Left hindlimb (tissue), 1 donor: Measurements from ENCODE around the gene HEXIM1.
A peak's percentile ranks its signal among the peaks of the same experiment; 100 is the strongest.

ENCODE experiments used
- DNase-seq: peaks from one replicate; pipeline ENCODE4 v3.0.0-alpha.2; 2018

HEXIM1 gene

DNA sequence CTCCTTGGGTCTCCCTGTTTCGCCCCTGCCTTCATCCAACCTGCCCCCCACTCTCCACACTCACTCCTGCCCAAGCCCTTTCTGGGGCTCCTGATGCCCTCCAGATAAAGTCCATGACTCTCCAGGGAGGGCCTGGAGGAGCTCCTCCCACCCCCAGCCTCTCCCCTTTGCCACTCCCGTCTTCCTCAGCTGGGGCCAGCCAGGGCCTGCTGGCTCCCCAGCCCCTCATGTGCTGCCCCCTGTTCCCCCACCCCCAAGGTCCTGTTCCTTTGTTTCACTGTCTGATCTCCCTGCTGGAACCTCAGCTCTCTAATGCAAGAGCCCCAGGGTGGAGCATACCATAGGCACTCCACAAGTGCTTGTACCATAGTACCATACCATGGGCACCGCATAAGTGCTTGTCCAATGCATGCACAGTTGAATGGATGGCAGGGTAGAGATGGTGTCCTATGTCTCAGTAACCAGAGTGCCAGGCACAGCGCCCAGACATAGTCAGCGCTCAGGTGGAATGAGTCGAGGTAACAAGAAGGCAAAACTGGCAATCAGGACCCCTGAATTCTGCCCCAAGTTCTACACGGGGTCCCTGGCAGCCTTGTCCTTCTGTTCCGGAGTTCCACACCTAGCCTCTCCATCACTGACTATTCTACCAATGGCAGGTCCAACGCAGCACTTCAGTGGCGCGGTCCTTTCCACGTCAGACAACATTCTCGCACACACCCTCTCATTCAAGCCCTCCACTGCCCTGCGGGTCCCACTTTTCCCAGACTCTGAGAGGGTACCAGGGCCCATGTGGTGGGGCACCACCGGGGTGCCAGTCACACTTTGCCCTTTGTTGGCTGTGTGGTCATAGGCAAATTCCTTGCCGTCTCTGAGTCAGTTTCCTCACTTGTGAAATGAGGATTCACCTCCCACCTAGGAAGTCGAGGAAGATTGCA is 17.3 kb upstream of the HEXIM1 start:
- no peak for DNase-seq

DNA sequence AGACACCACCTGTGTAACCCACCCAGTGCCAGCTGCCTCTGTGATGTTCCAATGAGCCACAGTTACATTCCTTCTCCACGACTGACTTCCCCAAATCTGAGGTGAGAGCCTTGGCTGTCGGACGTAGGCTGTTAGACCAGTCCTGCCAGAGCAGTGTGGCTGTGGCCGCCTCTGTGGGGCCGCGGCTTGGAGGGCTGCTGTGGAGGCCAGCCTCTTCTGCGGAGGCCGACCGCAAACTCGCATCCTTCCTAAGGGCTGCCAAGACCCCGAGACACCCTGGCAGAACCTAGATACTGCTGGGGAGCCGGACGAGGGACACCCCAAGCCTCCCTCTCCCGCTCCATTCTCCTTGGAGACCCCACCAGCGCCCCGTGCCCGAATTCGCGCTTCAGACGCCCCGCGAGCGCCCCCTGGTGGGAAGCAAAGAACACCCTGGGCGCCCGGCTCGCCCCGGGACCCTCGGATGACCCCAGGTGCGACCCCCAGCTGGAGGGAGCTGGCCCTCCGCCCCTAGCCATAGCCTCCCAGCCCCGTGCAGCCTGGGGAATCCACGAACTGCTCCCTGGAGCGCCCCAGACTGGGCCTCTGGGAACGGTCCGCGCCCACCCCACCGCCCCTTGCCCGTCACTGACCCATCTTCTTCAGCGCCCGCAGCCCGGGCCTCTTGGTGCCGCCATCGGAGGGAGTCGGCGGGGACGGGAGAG is 16.5 kb upstream of the HEXIM1 start:
- DNase-seq = peak; percentile 63

DNA sequence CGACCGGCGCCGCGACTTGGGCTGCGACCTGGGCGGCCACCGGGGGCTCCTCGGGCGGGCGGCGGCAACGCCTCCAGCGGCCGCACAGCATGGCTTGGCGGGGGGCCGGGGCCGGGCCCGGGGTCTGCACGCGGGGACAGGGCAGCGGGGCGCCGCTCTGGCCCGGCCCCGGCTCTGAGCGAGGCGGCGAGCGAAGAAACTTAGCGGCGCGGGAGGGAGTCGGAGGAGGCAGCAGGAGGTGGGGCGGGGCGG is 16.0 kb upstream of the HEXIM1 start, which contains the start of gene PLCD3:
Gene PLCD3, minus strand, starts transcription at position 196 of the 252 bp plus-strand sequence. Its CDS starts 105 bp downstream, at position 91.
- DNase-seq = no peak

DNA sequence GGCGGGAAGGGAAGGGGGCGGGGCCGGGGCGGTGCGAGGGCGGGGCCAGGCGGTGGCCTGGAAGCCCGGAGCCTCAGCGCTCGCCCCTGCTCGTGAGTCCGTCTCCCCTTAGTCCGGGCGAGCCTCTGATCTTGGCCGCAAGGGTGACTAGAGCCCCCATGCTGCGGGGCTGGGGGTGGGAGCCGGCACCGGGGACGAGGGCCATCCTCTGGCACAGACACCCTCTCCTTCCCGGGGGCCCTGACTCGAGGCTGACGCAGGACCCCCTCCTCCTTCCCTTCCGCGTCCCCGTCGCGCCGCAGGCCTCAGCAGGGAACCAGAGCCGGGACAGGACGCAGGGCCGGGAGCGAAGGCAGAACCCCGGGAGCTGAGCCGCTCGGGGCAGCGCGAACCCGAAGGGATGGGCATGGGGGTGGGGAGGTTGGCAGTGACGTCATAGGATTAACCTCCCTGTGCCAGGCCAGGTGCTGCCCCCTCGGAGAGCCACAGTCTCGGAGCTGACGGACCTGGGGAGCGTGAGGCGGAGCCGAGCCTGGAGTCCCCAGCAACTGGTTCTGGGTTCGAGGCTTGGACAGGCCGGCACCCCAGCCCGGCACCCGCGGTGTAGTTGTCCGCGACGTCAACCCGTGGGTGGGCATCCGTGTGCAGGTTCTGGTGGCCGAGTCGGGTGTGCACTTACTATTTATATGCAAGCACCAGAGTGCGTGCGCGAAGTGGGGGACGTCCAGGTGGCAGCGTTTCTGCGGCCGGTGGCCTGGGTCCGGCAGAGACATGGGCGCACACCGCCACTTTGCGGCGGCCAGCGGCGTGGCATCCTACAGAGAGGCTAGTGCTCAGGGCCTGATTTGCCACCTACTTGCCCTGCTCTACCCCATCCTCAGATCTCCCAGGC is 15.5 kb upstream of the HEXIM1 start:
- DNase-seq = peak; percentile 93

DNA sequence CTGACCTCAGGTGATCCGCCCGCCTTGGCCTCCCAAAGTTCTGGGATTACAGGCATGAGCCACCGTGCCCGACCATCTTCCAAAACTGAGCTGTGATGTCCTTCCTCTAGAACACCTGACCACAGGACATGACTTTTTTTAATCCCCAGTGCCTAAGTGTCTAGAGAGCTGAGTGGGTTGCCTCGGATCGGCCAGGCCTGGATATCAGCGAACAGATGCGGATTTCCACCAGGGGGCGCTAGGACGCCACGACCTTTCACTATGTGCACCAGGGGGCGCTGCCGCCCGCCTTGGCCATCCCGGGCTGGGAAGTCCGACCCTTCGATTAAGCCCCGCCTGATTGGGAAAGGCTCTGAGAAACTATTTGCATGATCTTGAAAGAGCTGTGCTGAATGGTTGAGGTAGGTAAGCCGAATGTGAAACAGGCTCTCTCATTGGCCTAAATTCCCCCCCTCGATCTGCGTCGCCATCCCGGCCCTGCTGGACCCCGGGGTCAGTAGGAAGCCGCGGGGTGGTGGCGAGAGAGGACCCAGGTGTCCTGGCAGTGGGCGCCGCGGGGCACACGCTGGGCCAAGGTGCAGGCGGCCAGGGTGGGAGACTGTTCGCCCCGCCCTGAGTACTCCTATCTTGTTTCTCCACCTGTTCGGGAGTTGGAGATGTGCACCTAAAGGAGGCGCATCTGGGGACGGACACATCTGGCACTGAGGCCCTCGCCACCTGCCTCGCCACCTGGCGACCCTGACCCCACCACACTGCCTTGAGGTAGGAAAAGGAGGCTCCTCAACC is 12.9 kb upstream of the HEXIM1 start, which contains the start of gene ACBD4:
Gene ACBD4, plus strand, starts transcription at position 496 of the 786 bp plus-strand sequence. CDS start 458 bp downstream, outside the sequence.
- peak; percentile 96 for DNase-seq

DNA sequence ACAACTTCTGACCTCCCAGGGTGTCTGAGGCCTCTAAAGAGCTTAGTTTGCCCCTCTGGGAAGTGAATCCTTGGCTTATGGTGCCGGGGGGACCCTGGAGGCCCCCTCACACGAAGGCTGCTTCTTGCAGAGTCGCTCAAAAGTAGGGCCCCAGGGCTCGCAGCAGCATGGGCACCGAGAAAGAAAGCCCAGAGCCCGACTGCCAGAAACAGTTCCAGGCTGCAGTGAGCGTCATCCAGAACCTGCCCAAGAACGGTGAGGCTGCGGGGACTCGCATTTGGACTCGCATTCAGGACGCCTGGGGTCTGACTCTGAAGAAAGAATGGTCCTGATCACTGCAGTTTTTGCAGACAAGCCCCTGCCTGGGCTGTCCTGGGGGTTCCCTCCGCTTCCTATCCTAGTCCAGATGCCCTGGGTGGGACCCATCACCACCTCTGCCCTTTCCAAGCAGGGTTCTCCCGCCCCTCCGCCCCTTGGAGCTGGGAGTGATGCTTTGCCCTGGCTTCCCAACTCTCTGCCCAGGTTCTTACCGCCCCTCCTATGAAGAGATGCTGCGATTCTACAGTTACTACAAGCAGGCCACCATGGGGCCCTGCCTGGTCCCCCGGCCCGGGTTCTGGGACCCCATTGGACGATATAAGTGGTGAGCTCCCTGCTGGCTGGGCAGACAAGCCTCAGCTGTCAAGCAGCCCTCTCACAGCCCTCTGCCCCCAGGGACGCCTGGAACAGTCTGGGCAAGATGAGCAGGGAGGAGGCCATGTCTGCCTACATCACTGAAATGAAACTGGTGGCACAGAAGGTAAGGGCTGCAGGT is 12.1 kb upstream of the HEXIM1 start:
- DNase-seq = no peak

DNA sequence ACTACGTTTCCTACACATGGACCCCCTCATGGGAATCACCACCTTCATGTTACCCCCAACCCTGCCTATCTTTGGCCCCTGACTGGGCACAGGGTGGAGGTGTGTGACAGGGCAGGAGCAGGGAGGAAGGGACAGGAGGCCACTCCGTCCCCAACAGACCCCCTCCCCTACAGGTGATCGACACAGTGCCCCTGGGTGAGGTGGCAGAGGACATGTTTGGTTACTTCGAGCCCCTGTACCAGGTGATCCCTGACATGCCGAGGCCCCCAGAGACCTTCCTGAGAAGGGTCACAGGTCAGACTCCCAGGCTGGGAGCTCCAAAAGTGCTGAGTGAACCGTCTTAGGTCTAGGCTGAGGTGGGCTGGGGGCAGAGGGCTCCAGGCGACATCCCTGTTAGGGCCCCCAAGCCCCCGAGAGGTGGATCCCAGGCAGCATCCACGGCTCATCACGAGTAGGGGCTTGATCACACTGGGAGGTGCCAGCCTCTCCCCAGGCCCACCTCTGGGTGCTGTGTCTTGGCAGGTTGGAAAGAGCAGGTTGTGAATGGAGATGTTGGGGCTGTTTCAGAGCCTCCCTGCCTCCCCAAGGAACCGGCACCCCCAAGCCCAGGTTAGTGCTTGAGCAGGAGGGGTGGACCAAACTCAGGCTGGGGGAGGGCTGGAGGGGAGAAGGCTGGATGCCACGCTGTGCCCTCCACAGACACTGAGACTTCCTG is 11.3 kb upstream of the HEXIM1 start:
- no peak for DNase-seq

DNA sequence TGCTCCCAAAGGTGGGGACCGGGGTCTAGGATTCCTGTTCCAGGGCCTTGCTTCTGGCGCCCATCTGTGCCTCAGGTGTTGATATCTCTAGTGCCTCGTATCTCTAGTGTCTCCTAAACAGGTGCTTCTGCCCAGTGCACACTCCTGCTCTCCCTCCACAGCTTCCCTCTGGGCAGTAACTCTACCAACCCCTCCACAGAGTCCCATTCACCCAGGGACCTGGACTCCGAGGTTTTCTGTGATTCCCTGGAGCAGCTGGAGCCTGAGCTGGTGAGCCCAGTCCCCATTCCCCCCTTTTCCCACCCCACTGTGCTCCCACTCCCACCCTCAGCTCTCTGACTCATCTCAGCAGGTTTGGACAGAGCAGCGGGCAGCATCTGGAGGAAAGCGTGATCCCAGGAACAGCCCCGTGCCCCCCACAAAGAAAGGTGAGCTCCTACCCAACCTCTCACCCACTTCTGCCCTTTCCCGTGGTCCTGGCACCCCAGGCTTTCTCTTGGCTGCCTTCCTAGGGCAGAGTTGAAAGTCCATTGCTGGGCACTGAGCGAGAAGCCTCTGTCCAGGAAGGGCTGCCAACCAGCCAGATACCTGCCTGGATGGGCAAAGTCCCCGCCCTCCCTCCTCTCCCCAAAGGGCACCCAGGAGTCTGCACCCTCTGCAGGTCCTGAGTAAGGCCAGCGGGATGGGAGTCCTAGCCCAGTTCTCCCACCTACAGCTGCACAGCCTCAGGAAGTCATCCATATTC is 10.5 kb upstream of the HEXIM1 start:
- no peak for DNase-seq

DNA sequence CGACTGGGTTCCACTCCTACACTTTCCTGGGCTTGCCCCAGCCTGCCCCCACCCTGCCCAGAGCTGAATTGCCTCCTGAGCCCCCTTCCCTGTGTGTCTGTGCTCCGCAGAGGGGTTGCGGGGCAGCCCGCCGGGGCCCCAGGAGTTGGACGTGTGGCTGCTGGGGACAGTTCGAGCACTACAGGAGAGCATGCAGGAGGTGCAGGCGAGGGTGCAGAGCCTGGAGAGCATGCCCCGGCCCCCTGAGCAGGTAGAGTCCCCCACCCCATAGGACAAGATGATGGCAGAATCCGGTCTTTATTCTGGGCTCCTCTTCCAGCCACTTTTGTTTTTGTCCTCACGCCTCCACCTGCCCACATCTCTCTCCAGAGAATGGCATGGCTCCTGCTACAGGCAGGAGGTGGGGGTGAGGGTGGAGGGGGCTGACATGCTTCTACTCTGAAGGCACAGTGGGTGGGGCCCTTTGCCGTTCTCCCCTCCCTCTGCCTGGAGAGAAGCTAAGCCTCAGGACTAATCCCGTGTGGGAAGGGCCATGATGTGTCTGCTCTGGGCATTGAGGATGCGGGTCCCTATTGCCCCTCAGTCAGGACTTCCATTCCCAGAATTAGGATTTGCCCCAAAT is 9.3 kb upstream of the HEXIM1 start:
- DNase-seq = no peak

DNA sequence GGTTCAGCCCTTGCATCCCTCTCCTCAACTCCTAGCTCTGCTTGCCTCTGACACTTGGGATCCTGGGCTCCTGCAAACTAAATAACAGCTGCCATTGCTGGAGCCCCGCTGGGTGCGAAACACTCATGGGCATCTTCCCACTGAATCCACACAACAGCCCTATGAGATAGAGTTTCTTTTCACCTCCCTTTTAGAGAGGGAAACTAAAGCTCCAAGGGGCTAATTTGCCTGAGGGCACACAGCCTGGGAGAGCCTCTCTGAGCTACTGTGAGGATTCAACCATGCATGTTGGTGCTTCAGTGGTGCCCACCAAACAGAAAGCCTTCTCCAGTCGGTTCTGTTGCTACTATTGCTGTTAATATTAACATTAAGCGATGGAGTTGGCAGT is 8.7 kb upstream of the HEXIM1 start:
- DNase-seq = no peak

DNA sequence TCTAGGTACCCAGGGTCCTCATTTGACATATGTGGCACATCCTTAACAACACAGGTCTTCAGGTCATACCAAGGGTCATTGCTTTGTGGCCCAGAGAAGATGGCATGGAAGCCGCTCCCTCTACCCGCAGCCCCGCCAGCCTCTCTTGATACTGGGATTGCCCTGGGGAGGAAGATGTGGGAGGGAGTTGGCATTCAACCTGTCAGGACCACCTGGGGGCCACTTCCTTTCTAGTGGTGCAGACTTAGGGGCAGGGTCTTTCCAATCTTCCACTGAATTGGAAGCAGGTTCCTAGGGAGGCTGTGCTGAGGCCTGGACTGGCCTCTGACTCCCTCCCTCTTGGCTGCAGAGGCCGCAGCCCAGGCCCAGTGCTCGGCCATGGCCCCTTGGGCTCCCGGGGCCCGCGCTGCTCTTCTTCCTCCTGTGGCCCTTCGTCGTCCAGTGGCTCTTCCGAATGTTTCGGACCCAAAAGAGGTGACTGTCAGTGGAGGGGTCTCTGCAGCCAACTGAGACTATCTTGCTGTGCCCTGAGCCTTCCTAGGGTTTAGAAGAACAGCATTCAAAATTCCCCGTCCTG is 5.1 kb upstream of the HEXIM1 start:
- DNase-seq = no peak

DNA sequence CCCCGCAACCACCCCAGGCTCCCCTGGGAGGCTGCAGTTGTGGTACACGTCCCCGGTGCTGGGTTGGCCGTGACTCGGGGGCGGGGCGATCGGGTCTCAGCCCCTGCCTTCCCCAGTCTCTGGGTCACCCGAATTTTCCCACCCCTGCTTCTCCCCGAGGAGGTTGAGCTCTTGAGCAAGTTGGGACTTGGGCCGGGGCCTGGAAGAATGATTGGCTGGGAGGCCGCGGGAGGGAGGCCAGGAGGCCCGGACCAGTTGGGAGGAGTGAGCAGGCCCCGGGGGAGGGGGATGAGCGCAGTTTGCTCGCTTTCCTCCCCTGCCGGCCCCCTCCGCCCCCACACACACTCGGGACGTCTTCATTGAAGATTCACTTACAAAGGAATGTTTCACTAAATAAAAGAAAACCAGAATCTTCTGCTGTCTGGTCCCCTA is 4.5 kb upstream of the HEXIM1 start:
- peak; percentile 90 for DNase-seq

DNA sequence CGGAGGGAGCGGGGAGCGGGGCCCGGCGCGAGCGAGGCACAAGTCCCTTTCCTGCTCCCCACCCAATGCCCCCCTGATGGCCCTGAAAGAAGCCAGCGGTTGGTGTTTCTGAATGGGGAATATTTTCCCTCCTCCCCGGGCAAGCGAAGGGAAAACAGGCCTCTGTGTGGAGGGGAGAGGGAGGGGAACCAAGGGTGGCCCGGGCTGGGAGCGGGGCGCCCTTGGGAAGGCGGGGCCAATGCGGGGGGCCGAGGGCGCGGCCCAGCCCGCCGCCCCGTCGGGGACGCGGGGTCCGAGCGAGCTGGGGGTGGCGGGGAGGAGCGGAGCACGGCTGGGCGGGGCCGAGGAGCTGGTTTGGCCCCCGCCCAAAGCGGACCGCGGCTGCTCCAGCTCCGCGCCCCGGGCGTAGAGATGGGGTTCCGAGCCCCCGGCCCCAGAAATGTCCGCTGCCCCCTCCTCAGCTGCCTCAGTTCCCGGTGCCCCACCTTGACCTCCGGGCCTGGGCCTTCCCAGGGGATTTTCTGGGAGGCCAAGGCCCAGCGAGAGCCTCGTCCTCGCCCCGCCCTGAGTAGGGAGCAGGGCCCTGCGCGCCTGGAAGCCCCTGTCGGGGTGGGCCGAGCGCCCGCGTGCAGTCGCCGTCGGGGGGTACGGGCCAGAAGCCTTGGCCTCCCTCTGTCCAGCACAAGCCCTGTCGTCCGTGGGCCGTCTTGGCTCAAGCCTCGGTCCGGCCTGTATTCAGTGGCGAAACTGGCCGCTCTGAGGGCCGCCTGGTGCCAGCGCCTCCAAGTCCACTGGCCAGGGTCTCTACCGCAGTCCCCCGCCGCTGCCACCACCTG is 3.9 kb upstream of the HEXIM1 start:
- DNase-seq = peak; percentile 79

DNA sequence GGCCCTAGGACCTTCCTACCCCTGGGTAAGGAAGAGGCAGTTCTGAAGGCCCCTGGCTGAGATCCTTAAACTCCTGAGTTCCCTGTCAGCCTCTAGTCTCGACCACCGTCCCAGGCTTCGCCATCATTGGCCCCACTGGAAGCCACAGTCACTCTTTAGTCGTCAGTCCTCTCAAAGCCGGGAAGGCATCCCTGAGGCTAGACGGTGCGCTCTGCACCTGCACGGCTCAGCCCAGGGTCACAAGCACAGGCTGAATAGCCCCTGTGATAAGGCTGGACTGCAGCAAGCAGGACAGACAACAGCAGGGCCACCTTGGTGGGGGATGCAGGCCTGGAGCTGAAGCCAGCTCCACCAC is 3.3 kb upstream of the HEXIM1 start:
- no peak for DNase-seq

DNA sequence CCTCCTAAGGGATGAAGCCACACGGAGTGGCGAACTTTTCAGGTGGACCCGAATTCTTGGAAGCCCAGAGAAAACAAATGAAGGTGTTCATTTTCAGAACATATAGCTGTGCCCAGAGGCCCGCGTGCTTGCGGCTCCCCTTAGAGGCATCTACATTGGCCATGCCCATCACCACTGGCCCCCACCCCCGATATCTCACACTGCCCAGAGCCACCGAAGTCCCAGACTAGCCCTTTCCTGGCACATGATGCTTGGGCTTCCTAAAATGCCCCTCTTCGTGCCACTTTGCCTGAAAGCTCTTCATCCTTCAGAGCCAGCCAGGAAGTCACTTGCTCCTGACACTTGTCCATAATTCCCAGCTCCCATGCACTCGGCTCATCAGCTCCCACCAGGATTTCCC is 2.1 kb upstream of the HEXIM1 start:
- DNase-seq = no peak

DNA sequence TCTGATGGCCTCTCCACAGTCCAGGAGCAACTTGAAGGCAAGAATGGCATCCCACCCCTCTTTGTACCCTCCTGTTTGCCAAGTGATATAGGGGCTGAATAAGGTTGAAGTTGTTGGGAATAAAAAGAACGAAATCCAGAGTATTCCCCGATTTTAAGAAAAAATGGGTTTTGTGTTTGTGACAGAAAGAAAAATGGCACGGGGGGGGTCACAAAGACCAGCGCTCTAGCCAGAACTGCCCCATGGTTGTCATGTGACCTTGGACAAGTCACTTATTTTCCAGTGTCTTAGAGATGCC is 1.7 kb upstream of the HEXIM1 start:
- no peak for DNase-seq

DNA sequence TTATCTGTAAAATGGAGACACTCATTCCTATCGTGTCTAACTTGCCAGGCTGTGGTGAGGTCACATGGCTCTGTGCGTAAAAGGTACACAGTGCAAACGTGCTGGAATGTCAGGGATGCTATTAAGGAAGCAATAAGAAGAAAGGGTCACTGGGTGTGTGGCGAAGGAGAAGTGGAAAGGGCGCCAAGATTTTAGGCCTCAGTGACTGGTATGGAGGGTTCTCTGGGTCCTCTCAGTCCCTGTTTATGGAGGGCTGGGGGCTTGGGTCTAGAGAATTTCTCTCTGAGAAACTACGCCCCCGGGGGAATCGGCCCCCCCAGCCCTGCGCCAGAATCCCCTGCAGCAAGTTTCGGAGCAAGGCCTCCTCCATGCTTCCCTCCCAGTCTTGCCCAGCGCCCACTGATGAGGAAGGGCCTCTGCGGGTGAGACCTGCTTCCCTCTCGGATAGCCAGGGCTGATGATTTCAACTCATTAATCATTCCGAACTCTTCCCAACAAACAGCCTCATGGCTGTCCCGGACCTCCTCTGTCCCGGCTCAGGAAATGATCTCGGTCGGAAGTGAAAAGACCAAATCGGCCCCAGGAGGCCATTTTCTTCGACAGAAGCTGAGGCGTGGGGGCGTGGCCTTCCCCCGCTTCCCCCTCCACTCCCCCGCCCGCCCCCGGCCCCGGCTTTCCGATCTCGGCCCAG is 1.2 kb upstream of the HEXIM1 start:
- DNase-seq = no peak
